ENCODE results near the gene NTF4.
"Not testable (repeated sequence)": the region's sequence is repeated elsewhere in the genome, so short reads cannot be mapped to it uniquely, and the experiment has no call there.

NTF4 gene

DNA sequence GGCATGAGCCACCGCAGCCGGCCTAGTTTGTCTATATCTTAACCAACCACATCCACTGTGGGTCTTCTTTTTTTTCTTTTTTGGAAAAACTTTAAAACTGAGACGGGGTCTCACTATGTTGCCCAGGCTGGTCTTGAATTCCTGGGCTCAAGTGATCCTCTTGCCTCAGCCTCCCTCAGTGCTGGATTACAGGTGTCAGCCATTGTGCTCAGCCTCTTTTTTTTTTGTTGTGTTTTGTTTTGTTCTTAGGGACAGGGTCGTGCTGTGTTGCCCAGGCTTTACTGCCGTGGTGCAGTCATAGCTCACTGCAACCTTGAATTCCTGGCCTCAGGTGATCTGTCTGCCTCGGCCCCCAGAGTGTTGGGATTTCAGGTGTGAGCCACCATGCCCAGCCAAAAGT is 28.1 kb upstream of the NTF4 start:
- Histone ChIP-seq H3K27ac (no peak overlapping the region), H3K4me3 (no peak overlapping the region)

DNA sequence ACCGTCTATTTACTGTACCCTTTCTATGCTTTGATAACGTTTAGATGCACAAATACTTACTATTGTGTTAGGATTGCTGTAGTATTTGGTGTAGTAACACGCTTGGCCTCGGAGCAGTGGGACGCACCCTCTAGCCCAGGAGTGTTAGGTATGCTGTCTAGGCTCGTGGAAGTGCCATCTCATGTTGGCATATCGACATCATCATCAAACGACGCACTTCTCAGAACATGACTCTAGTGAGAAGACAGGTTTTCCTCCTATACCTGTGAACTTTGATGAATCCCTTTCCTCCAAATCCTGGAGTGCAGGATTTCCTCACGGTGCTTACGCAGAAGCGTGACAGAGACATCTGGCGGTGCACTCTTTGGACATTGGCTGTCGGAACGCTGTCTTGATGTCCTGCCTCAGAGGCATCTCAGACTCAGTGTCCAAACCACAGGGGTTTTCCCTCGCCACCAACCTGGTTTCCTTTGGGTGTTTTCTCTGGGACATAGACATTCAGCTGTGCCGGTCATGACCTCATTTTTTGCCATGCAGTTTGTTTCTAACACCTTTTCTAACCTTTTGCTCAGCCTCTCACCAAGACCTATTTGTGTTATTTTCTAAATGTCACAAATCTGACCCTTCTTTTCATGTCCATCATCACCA is 26.9 kb upstream of the NTF4 start:
- H3K27ac ChIP-seq, result no peak overlapping the region
- H3K4me3 ChIP-seq, result no peak overlapping the region

DNA sequence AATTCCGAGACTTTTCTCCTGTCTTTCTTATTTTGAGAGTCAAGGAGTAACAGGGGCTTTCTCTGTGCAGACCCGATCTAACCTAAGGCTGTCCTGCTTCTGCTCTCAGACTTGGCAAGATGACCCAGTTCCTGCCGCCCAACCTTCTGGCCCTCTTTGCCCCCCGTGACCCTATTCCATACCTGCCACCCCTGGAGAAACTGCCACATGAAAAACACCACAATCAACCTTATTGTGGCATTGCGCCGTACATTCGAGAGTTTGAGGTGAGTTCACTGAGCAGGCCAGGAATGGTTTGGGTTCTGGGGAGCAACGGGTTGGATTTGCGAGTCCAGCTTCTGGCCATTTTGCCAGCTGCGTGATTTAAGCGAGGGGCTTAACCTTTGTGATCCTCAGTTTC is 21.7 kb upstream of the NTF4 start:
- Histone ChIP-seq H3K4me3 (peak overlapping the region; percentile 71 to 91 (median 82)), H3K27ac (peak overlapping the region in 17 of 21 experiments; percentile 0 to 99 (median 93))

DNA sequence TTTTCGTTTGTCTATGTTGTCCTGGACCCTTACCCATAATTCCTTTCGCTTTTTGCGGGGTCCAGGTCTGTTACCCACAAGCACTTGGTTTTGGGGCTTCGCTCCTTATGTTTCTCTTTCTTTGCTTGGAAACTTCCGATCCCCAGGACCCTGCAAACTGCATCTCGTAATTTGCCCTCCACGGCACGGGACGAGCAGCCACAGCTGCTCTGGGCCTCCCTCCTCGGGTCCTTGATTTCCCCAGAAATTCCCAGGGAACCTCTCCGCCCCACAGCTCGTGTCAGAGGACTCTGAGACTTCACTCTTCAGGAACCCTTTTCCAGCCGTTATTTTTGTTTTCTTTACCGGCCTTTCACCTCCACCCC is 21.2 kb upstream of the NTF4 start:
- peak overlapping the region; percentile 71 to 91 (median 82) for H3K4me3 ChIP-seq
- peak overlapping the region; percentile 49 to 99 (median 93) for H3K27ac ChIP-seq

DNA sequence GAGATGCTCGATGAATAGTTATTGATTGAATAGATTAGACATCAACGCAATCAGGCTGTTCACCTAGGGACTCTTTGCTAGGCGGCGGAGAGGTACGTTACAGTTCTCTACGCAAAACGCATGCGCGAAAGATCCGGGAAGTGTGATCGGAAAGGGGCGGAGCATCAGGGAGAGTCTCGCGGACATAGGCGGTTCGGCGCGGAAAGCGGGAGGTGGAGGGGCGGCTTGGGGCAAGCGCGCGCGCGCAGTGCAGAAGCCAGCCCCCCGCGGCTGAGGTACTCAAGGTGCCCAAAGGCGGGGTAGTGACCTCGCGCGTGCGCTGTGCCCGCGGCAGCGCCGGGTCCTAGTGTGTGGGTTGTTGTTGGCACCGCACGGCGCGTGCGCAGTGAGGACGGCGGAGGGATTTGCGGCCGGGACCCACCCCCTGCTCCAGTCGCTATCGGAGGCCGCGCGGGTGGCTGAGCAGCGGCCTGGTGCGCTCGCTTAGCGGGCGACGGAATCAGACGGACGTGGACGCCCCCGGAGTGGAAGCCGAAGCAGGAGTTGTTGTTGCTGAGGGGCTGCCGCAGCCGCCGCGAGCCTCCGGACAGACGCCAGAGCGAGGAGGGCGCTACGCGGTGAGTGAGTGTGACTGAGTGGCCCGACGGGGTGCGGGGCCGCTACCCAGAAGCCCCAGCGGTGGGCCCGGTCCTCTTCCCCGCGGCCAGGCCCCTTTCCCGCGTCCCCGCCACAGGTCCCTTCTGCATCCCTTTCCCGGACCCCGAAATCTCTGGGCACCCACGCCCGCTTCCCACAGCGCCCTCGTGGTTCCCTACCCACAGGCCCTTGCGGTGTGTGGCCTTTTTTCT is 20.6 kb upstream of the NTF4 start, which contains the start of gene SNRNP70:
TSS of gene SNRNP70 (plus strand) at position 432 of the 848 bp plus-strand sequence. CDS start 964 bp downstream, outside the sequence.
- Histone ChIP-seq H3K27ac (peak within 1 kb of the TSS; percentile 49 to 99 (median 93)), H3K4me3 (peak within 1 kb of the TSS; percentile 71 to 91 (median 82))

DNA sequence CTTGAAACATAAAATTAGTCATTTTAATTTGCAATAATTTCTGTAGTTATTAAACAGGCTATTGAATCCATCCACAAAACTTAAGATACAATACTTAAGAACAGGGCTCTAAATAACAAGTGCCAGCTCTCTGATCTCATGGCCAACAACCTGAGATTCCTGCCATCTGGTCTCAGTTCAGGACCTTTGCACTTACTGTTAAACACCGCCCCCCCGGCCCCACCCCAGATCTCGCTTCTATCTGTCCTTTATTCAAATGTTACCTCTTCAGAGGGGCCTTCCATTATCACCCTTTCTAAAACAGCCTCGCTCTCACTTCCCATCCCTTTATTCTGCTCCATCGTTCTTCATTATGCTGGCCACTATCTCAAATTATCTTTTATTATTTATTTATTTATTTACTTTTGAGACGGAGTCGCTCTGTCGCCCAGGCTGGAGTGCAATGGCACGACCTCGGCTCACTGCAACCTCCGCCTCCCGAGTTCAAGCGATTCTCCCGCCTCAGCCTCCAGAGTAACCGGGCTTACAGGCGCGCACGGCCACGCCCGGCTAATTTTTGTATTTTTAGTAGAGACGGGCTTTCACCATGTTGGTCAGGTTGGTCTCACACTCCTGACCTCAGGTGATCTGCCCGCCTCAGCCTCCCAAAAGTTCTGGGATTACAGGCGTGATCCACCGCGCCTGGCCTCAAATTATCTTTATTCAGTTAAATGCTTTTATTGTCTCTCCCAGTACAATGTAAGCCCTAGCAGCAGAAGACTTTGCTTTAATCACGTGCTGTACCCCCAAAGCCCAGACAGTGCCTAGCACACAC is 19.8 kb upstream of the NTF4 start:
- H3K4me3 ChIP-seq, result peak overlapping the region in 6 of 7 experiments; percentile 71 to 90 (median 82)
- peak overlapping the region in 20 of 21 experiments; percentile 83 to 99 (median 93) for H3K27ac ChIP-seq

DNA sequence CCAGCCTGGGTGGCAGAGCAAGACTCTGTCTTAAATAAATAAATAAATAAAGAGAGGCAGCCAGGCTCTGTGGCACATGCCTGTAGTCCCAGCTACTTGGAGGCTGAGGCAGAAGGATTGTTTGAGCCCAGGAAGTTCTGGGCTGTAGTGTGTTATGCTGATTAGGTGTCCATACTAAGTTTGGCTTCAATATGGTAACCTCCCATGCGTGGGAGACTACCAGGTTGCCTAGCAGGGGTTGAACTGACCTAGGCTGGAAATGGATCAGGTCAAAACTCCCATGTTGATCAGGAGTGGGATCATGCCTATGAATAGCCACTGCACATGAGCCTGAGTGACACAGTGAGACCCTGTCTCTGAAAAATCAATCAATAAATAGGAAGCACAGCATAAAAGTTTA is 16.7 kb upstream of the NTF4 start:
- Histone ChIP-seq H3K4me3 (no peak overlapping the region), H3K27ac (no peak overlapping the region)

DNA sequence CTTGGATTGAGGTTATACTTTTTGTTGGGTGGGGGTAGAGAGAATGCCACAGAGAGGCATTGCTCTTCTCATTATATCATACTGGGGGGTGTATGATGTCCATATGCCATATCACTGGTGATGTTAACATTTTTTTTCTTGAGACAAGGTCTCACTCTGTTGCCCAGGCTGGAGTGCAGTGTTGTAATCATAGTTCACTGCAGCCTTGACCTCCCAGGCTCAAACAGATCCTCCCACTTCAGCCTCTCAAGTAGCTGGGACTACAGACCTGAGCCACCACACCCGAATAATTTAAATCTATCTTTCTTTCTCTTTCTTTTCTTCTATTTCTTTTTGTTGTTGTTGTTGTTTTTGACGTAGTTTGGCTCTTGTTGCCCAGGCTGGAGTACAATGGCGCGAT is 15.8 kb upstream of the NTF4 start:
- no peak overlapping the region for H3K27ac ChIP-seq
- H3K4me3 ChIP-seq, result no peak overlapping the region

DNA sequence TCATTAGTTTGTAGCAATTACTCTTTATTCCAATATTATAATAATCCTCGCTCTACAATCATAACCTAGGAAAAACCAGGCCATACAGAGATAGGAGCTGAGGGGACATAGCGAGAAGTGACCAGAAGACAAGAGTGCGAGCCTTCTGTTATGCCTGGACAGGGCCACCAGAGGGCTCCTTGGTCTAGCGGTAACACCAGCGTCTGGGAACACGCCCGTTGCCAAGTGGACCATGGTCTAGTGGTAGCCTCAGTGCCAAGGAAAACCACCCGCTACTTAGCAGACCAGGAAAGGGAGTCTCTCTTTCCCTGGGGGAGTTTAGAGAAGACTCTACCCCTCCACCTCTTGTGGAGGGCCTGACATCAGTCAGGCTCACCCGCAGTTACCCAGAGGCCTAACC is 10.3 kb upstream of the NTF4 start:
- not testable (repeated sequence) for H3K27ac ChIP-seq, H3K4me3 ChIP-seq

DNA sequence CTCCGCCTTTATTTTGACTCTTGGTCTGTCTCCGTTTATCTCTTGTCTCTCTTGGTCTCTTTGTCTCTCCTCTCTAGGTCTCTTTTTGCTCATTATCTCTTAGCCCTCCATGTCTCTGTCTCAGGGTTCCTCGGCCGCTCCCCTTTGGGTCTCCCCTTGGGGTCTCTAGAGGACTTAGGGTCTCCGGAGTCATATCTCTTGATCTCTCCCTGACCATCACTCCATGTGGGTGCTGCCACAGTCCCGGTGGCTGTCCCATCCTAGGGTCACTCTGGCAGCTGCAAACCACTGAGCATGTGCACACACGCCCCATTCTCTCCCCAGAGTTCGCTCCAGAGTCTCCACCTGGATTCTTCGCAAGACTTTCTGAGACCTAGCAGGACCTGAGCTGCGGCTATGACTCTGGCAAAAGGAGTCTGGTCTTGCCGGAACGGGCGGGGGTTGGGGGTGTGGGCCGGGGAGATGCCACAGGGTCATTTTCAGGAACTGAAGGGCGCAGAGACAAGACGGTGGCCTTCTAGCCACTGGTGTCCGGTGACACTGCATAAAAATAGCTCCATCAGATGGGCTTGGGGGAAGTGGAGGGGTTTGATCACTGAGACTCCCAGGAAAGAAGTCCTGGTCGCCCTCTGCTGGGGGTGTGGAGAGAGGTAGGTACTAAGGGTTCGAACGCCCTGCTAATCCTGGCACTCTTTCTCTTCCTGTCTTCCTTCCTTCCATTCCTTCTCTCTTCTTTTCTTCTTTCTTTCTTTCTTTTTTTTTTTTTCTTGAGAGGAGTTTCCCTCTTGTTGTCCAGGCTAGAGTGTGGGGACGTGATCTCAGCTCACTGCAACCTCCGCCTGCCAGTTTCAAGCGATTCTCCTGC is 9.1 kb upstream of the NTF4 start:
- H3K4me3 ChIP-seq, result no peak overlapping the region

DNA sequence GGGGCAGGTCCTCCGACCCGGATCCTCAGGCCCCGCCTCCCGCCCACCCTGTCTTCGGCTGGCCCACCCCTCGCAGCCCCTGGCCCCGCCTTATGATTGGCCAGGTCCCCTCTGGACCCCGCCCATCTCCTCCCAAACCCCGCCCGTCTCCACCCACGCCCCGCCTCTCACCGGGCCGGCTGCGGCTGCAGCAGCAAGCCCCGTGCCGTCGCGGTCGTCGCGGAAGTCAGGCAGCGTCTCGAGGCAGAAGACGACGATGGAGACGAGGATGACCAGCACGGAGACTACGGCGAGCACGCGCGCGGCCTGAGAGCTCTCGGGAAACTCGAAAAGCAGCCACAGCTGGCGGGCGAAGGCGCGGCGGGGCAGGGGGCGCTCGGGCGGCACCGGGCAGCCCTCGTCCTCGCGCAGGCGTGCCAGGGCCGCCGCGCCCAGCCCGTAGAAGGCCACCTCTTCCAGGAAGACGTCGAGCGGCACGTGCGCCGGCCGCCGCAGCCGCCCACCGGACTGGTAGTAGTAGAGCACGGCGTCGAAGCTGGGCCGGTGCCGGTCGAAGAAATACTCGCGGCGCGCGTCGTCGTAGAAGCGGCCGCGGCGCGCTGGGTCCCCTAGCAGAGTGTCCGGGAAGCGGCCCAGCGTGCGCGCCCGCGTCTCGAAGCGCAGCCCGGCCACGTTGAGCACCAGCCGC is 7.4 kb upstream of the NTF4 start:
- Histone ChIP-seq H3K27ac (peak overlapping the region in 1 of 21 experiments; percentile 13), H3K4me3 (no peak overlapping the region)

More for the DNA sequence above, 9.1 kb upstream of the NTF4 start:
- no peak overlapping the region for H3K27ac ChIP-seq

DNA sequence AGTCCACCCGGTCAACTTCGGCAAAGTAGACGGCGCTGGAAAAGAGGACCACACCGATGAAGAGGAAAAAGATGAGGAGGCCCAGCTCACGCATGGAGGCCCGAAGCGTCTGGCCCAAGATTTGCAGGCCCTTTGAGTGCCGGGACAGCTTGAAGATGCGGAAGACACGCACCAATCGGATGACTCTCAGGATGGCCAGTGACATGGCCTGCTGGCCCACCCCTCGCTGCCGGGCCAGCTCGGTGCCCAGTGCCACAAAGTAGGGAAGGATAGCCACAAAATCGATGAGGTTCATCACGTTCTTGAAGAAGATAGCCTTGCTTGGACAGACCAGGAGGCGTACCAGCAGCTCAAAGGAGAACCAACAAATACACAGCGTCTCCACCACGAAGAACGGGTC is 5.8 kb upstream of the NTF4 start:
- Histone ChIP-seq H3K4me3 (no peak overlapping the region), H3K27ac (no peak overlapping the region)

DNA sequence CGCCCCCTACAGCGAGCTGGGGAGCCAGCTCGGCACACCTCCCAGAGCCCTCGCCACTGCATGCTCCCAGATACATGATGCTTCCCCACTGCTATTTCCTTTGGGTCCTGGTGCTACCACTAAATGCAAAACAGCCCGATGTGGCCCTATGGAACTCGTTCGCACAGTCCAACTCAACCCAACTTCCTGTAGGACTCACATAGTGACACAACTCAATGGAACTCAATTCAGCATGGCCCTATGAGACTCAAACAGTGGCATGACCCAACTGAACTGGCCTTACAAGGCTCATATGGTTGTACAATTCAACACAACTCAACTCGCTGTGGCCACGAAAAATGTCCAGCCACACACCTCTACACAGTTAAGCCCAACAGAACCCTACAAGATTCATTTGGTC is 4.4 kb upstream of the NTF4 start:
- H3K4me3 ChIP-seq, result no peak overlapping the region
- no peak overlapping the region for H3K27ac ChIP-seq

DNA sequence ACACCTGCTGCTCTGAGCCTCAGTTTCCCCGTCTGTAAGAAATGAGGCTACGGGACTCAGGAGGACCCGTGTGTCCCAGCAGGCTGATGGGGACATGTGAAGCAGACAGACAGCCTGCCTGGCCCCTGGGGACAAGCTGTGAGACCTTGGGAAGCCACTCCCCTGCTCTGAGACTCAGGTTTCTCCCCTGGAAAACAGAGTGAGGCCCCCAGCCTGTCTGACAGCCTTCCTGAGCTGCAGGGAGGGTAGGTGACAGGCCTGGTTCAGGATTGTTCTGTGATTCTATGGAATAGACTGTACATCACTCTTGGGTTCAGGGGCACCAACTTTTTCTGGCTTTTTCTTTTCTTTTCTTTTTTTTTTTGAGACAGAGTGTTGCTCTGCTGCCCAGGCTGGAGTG is 2.9 kb upstream of the NTF4 start:
- Histone ChIP-seq H3K27ac (no peak overlapping the region), H3K4me3 (no peak overlapping the region)

DNA sequence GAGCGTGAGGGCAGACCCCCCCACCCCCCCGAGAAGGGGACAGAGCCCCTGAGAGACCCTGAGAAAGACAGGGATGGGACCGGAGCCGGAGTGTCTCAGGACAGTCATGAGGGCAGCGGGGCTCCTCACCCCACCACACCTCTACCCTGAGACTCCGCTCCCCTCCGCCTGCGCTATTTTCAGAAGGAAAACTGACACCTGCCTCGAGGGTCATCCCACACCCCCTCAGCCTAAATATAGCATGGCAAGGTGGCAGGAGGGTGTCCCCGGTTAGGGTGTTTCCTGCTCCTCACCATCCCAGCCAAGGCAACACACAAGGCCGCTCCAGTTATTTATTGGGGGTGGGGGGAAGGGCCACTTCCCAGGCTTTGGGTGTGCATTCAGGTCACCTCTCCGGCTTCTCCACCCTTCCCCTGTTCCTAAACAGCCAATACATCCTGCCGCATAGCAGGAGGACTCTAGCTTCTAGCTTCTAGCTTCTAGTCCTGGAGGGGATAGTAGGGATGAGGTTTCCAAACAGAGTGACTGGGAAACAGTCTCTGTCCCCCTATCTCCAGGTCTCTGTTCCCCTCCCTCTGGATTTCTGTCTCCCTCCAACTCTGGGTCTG is 1.4 kb upstream of the NTF4 start:
- no peak overlapping the region for H3K4me3 ChIP-seq
- H3K27ac ChIP-seq, result no peak overlapping the region

DNA sequence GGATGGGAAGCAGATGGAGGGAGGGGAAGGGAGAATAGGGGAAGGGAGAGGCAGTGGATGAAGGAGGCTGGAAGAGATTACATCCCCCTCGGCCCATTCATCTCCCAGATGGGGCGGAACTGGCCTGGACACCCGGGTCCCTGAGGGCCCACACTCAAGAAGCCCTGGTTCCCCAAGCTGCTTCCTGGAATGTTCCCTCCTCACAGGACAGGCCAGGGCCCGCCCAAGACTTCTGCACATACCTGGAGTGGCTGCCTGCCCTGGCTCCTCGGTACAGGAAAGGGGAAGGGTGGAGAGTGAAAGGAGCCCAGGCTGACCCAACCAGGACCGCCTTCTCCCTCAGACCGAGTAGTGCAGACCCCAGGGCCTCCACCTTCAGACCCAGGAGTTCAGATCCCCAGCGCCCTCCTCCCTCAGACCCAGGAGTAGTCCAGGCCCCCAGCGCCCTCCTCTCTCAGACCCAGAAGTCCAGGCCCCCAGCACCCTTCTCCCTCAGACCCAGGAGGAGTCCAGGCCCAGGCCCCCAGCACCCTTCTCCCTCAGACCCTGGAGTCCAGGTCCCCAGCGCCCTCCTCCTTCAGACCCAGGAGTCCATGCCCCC is 489 bp downstream of the NTF4 start:
- H3K27ac ChIP-seq, result peak overlapping the region in 18 of 21 experiments; percentile 2 to 88 (median 58)
- H3K4me3 ChIP-seq, result peak overlapping the region in 6 of 7 experiments; percentile 11 to 43 (median 33)

DNA sequence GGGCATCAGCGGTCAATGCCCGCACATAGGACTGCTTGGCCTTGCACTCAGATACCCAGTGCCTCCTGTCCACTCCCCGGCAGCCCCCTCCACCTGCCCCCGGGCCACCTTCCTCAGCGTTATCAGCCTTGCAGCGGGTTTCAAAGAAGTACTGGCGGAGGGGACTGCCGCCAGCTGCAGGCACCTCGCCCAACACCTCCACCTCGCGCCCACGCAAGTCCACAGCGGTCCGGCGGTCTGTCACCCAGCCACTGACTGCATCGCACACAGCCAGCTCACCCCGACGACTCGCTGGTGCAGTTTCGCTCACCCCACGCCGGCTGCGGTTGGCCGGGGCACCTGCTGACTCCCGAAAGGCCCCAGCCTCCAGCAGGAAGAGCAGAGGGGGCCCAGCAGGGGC is 3.2 kb downstream of the NTF4 start:
- no peak overlapping the region for H3K27ac ChIP-seq
- no peak overlapping the region for H3K4me3 ChIP-seq

DNA sequence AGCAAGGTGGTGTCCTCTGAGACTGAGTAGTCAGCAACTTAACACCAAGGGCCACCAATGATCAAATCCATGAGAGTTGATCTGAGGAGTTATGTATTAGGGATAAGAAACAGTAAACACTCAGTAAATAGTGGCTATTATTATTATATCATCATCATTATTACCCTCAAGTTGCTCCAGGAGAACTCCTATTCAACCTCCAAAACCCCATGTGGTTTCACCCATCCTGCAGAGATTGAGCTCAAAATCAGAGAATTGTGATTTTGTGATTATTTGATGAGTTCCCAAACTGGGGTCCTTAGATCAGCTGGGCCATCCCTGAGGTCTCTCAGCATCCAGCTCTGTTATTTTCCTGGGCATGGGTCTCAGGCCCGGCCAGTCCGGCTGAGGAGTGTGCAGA is 3.6 kb downstream of the NTF4 start:
- H3K4me3 ChIP-seq, result no peak overlapping the region
- no peak overlapping the region for H3K27ac ChIP-seq
